OCI-M2 (cell line): Measurements from ENCODE around the gene TMEM59.

Source experiments
- DNase-seq: peaks from one replicate; lab custom pipeline; 2025; ENCODE audit not compliant: unreplicated experiment; lab: John Stamatoyannopoulos, UW

Gene TMEM59

DNA sequence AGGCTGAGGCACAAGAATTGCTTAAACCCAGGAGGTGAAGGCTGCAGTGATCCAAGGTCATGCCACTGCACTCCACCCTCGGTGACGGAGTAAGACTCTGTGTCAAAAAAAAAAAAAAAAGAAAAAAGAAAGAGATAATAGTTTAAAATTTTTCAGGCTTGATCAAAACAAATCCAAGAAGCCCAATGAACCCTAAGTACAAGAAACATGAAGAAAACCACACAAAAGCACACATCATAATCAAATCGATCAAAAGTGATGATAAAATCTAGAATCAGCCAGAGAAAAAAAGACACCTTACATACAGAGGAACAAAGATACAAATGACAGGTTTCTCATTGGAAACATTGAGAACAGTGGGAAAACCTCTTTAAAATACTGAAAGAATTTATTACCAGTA is 66.5 kb downstream of the TMEM59 start:
- DNase-seq = no peak

GRCh38 chr1:53984726-53985125 is 68.3 kb downstream of the TMEM59 start:
- no peak for DNase-seq

GRCh38 chr1:53982763-53983104 is 70.3 kb downstream of the TMEM59 start:
- DNase-seq = peak; percentile 18

DNA sequence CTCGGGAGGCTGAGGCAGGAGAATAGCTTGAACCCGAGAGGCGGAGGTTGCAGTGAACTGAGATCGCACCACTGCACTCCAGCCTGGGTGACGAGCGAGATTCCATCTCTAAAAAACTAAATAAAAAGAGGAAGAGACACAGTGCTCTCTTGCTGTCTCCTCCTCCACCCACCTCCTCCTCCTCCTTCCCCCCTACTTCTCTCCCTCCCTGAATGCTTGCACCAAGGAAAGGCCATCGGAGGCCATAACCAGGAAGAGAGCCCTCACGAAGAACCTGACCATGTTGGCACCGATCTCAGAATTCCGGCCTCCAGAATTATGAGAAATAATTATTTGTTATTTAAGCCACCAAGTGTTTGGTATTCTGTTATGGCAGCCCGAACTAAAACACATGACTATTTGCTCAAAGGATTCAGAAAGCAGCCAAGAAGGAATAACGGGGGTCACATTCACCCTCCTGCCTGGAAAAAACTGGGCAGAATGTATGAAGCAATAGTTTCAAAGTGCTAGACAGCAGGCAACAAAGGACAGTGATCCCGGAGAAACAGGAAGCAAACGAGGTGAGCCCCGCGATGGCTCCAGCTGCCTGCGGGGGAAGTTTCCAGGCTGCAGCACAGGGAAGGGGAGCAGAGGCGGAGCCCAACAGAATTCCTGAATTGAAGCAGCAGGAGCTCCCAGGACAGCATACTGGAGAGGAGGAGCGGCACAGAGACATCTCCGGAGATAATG is 70.8 kb downstream of the TMEM59 start:
- no peak for DNase-seq

DNA sequence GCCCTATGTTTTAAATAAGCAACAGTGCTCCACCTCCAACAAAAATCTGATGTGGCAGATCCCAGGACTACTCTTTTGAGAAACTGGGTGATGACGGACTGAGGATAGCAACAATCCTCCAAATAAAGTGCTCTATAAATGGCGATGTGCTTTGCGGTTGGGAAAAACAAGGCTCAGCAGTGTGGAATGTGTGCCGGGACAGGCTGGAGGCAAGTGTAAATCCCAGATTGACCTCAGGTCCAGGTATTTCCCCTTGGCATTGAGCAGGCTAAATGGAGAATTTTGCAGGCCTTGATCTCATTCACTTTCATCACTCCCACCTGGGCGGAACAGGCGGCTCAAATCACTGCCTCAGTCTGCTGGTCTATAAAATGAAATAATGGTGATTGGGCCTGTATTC is 71.8 kb downstream of the TMEM59 start:
- no peak for DNase-seq

DNA sequence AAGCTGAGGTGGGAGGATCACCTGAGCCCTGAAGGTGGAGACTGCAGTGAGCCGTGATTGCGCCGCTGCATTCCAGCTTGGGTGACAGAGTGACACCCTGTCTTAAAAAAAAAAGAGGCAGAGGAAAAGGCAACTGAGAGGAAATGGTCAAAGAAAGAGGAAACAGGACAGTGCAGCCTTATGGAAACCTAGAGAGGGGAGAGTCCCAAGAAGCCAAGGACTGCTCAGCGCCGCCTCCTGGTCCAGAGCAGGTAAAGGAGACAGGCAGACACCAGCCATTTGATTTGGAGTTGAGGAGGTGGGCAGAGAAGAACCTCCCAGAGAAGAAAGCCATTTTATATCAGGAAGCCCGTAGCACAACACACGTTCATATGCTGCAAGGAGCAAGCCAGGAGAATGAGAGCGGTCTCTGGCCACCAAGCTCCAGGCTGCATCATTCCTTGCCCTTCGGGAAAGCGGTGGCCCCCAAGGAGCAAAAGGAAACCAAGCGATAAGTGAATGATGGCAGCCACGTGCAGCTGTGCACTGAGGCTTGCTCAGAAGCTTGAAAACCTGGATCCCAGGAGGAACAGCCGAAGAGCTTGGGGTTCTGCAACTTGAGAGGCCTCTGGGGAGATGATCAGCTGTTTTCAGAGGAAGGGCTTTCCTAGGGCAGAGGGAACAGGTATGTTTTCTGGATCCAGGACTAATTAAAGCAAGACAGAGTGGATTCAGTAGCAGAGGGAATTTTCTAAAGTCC is 73.1 kb downstream of the TMEM59 start:
- no peak for DNase-seq
